ENCODE measurements around the gene MYO18B.

- TF ChIP-seq, protein P1, sequence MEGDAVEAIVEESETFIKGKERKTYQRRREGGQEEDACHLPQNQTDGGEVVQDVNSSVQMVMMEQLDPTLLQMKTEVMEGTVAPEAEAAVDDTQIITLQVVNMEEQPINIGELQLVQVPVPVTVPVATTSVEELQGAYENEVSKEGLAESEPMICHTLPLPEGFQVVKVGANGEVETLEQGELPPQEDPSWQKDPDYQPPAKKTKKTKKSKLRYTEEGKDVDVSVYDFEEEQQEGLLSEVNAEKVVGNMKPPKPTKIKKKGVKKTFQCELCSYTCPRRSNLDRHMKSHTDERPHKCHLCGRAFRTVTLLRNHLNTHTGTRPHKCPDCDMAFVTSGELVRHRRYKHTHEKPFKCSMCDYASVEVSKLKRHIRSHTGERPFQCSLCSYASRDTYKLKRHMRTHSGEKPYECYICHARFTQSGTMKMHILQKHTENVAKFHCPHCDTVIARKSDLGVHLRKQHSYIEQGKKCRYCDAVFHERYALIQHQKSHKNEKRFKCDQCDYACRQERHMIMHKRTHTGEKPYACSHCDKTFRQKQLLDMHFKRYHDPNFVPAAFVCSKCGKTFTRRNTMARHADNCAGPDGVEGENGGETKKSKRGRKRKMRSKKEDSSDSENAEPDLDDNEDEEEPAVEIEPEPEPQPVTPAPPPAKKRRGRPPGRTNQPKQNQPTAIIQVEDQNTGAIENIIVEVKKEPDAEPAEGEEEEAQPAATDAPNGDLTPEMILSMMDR (IDR thresholded peaks at IDR 0.05; ENCODE audit: control extremely low read depth in 1 of 3, insufficient read depth in 1 of 3, low read depth in 1 of 3, low read length in 3 of 3), result no peak
- TF ChIP-seq CREB1 (IDR thresholded peaks at IDR 0.05), result no peak
- no peak for TF ChIP-seq POLR2AphosphoS5 (IDR thresholded peaks at IDR 0.05; ENCODE audit: low read depth, low read length)
- TF ChIP-seq, protein P2, sequence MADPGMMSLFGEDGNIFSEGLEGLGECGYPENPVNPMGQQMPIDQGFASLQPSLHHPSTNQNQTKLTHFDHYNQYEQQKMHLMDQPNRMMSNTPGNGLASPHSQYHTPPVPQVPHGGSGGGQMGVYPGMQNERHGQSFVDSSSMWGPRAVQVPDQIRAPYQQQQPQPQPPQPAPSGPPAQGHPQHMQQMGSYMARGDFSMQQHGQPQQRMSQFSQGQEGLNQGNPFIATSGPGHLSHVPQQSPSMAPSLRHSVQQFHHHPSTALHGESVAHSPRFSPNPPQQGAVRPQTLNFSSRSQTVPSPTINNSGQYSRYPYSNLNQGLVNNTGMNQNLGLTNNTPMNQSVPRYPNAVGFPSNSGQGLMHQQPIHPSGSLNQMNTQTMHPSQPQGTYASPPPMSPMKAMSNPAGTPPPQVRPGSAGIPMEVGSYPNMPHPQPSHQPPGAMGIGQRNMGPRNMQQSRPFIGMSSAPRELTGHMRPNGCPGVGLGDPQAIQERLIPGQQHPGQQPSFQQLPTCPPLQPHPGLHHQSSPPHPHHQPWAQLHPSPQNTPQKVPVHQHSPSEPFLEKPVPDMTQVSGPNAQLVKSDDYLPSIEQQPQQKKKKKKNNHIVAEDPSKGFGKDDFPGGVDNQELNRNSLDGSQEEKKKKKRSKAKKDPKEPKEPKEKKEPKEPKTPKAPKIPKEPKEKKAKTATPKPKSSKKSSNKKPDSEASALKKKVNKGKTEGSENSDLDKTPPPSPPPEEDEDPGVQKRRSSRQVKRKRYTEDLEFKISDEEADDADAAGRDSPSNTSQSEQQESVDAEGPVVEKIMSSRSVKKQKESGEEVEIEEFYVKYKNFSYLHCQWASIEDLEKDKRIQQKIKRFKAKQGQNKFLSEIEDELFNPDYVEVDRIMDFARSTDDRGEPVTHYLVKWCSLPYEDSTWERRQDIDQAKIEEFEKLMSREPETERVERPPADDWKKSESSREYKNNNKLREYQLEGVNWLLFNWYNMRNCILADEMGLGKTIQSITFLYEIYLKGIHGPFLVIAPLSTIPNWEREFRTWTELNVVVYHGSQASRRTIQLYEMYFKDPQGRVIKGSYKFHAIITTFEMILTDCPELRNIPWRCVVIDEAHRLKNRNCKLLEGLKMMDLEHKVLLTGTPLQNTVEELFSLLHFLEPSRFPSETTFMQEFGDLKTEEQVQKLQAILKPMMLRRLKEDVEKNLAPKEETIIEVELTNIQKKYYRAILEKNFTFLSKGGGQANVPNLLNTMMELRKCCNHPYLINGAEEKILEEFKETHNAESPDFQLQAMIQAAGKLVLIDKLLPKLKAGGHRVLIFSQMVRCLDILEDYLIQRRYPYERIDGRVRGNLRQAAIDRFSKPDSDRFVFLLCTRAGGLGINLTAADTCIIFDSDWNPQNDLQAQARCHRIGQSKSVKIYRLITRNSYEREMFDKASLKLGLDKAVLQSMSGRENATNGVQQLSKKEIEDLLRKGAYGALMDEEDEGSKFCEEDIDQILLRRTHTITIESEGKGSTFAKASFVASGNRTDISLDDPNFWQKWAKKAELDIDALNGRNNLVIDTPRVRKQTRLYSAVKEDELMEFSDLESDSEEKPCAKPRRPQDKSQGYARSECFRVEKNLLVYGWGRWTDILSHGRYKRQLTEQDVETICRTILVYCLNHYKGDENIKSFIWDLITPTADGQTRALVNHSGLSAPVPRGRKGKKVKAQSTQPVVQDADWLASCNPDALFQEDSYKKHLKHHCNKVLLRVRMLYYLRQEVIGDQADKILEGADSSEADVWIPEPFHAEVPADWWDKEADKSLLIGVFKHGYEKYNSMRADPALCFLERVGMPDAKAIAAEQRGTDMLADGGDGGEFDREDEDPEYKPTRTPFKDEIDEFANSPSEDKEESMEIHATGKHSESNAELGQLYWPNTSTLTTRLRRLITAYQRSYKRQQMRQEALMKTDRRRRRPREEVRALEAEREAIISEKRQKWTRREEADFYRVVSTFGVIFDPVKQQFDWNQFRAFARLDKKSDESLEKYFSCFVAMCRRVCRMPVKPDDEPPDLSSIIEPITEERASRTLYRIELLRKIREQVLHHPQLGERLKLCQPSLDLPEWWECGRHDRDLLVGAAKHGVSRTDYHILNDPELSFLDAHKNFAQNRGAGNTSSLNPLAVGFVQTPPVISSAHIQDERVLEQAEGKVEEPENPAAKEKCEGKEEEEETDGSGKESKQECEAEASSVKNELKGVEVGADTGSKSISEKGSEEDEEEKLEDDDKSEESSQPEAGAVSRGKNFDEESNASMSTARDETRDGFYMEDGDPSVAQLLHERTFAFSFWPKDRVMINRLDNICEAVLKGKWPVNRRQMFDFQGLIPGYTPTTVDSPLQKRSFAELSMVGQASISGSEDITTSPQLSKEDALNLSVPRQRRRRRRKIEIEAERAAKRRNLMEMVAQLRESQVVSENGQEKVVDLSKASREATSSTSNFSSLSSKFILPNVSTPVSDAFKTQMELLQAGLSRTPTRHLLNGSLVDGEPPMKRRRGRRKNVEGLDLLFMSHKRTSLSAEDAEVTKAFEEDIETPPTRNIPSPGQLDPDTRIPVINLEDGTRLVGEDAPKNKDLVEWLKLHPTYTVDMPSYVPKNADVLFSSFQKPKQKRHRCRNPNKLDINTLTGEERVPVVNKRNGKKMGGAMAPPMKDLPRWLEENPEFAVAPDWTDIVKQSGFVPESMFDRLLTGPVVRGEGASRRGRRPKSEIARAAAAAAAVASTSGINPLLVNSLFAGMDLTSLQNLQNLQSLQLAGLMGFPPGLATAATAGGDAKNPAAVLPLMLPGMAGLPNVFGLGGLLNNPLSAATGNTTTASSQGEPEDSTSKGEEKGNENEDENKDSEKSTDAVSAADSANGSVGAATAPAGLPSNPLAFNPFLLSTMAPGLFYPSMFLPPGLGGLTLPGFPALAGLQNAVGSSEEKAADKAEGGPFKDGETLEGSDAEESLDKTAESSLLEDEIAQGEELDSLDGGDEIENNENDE (IDR thresholded peaks at IDR 0.05; ENCODE audit: insufficient replicate concordance, low read length), result no peak
- no peak for TF ChIP-seq RFX5 (IDR thresholded peaks at IDR 0.05; ENCODE audit: borderline replicate concordance, low read depth, low read length)
- TF ChIP-seq EZH2 (IDR thresholded peaks at IDR 0.05; ENCODE audit: low read depth, low read length, severe bottlenecking), result no peak
- no peak for TF ChIP-seq RAD21 (IDR thresholded peaks at IDR 0.05 in 1 of 2, conservative IDR thresholded peaks at IDR 0.05 in 1 of 2; ENCODE audit: low read depth in 2 of 2, low read length in 2 of 2)
- TF ChIP-seq POLR2A (IDR thresholded peaks at IDR 0.05; ENCODE audit: control extremely low read depth in 1 of 2, low read depth in 2 of 2, low read length in 2 of 2), result no peak
- TF ChIP-seq NRF1 (IDR thresholded peaks at IDR 0.05; ENCODE audit: low read depth, low read length), result no peak
- no peak for TF ChIP-seq CBX8 (IDR thresholded peaks at IDR 0.05; ENCODE audit: borderline replicate concordance, low read depth, low read length)
These were observed 199.5 kb downstream of the MYO18B start for GRCh38 chr22:25941365-25941960.
